HG02884 (cell line): ENCODE results near the gene PRELID1.
A peak's percentile ranks its signal among the peaks of the same experiment; 100 is the strongest.
"Not testable (repeated sequence)": the region's sequence is repeated elsewhere in the genome, so short reads cannot be mapped to it uniquely, and the experiment has no call there.

Experiments used
- ATAC-seq: cut with Tn5 transposase; IDR thresholded peaks from one replicate; pipeline ENCODE4 v1.9.1; 2021; ENCODE audit warnings: mild to moderate bottlenecking, moderate library complexity; ENCODE audit not compliant: unreplicated experiment

Gene PRELID1, protein sequence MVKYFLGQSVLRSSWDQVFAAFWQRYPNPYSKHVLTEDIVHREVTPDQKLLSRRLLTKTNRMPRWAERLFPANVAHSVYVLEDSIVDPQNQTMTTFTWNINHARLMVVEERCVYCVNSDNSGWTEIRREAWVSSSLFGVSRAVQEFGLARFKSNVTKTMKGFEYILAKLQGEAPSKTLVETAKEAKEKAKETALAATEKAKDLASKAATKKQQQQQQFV

DNA sequence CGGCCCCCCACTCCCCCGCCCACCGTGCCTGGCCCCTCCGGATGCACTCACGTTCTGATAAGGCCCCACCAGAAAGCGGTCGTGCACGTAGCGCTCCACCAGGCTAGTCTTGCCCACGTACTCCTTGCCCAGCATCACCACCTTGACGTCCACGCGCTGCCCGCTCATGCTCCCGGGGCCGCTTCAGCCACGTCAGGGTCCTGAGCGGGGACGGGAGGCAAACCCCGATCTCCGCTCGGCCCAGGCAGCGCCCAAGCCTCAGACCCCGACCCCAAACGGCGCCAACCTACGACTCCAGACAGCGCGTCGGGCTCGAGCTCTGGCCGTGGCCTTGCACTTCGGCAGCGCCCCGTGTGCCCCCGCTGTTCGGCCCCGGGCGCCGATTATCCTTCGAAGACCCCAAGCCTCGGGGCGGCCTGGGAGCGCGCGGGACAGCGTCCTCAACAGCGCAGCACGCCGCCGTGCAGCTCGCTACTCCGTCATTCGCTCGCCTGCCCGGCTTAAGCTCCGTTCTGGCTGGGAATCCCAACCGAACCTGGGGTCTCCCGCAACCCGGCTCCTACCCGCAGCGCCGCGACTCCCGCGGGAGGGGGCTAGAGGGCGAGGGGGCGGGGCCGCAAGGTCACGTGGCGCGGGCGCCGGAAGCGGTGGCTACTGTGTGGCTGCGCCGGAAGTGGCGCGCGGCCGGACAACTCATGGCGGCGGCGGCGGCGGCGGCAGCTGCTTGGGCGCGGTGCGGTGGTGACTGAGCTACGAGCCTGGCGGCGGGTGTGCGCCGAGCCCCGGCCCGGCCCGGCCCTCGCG lies at the start of gene PRELID1, which contains the start of gene RAB24:
PRELID1 (plus strand) TSS at position 679 of the 804 bp plus-strand sequence. CDS start 187 bp downstream, outside the sequence.
RAB24 (minus strand) TSS at position 599 of the 804 bp plus-strand sequence; CDS start at position 168, 431 bp downstream.
- peak; percentile 55 for ATAC-seq

DNA sequence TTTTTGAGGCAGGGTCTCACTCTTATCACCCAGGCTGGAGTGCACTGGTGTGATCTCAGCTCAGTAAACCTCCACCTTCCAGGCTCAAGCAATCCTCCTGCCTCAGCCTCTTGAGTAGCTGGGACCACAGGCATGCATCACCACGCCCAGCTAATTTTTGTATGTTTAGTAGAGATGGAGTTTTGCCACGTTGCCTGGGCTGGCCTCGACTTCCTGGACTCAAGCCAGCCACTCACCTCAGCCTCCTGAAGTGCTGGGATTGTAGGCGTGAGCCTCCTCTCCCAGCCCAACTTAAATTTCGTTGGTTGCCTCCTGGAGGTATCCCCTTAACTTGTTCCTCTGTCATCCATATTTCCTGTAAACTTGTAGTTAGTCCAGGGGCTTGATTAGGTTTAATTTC lies 47.3 kb upstream of the PRELID1 start:
- ATAC-seq = no peak

DNA sequence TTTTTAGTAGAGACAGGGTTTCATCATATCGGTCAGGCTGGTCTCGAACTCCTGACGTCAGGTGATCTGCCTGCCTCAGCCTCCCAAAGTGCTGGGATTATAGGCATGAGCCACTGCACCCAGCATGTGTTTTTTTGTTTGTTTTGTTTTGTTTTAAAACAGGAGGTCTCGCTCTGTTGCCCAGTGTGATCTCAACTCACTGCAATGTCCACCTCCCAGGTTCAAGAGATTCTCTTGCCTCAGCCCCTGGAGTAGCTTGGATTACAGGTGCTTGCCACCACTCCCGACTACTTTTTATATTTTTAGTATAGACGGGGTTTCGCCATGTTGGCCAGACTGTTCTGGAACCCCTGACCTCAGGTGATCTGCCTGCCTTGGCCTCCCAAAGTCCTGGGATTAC lies 44.9 kb upstream of the PRELID1 start:
- ATAC-seq = not testable (repeated sequence)

DNA sequence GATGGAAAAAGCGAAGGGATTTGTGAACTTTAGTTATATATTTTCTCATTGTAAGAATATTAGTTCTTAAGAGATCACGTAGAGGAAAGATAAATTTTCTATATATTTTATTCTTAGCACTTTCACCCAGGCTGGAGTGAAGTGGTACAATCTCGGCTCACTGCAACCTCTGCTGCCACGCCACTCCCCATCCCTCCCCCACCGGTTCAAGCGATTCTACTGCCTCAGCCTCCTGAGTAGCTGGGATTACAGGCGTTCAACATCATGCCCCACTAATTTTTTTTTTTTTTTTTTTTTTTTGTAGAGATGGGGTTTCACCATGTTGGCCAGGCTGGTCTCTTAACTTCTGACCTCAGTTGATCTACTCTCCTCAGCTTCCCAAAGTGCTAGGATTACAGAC lies 42.6 kb upstream of the PRELID1 start:
- no peak for ATAC-seq

DNA sequence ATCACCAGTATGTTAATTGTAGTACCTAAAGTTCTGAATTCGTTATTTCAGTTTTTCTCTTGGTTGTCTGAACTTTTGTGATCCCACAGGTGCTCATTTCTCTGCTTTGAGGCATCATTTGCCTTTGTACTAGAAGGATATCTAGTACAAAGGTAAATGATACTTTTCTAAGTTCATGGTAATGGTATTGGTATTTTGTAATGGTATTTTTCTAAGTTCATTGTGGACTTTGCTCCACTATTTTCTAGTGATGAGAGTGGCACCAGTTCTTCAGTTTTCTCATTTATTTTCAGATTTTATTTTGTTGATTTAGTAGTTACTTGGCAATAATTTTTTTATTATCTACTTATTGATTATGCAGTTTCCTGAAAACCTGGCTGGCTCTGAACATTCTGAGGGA lies 42.1 kb upstream of the PRELID1 start:
- ATAC-seq = no peak

DNA sequence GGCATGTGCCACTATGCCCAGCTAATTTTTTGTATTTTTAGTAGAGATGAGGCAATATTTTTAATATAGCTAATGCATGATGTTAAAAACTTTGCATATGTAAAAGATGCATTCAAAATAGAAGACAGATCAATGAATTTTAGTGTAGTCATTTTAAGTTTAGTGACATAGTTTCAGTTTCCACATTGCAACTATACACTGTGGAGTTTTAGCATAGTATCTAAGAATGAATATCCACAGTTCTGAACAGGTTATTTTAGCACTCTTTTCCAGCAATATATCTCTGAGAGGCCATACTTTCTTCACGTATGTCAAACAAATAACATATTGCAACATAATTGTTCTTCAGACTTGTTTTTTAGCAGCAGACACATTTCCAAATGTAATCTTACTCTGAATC lies 39.4 kb upstream of the PRELID1 start:
- no peak for ATAC-seq

DNA sequence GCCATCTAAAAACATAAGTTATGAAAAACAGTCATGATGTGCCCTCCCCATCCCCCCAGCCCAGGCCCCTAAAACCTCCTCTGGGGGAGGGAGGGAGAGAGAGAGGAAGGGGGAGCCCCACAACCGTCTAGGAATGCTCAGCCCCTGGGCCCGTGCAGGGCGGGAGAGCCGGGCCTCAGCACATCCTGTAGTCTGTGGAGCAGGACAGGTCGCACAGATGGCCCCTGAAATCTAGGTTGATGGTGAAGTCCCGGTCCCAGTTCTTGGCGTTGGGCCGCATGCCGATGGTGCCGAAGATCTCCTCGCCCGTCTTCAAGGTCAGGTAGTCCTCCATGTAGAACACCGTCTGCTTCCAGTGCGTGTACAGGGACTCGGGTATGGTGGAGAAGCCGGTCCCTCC lies 38.2 kb upstream of the PRELID1 start:
- no peak for ATAC-seq

DNA sequence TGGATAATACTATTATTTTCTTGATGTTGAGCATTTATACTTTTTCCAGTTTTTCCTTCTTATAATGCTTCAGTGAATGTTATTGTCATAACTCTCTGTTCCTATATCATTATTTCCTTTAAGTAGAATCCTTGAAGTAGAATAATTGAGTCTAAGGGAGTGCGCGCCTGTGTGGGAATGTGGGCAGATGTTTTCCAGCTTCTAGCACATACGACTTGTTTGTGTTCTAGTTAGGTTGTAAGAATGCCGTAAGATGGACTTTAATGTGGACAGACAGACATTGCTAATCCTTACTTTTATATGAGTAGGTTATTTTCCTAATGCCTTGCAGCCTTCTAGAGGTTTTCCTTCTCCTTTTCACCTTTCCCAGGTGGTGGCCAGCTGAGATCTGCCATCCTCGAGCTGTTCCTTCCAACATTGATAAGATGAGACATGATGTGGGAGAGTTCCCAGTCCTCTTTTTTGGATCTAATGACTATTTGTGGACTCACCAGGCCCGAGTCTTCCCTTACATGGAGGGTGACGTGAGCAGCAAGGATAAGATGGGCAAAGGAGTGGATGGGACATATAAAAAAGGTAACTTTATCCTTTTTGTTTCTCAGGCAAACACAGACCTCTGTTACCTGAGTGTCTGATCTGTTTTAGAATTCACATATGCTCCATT lies 34.2 kb upstream of the PRELID1 start:
- ATAC-seq = no peak

DNA sequence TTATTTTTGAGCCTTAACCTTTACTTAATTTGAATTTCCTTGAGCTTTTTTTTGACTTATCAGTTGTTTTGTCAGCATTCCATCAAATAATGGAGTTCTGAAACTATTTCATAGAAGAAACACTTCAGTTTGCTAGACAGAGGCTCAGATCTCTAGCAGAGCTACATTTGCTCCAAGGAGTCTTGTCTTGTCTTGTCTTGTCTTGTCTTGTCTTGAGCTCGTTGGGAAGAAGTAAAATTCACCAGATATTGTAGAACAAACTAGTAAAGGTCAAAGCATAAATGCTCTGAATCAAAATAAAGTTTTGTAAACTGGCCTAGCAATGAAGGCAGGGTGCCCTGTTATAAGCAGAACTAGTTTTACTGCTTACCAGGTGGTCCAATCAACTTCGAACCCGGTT lies 33.6 kb upstream of the PRELID1 start:
- ATAC-seq = no peak

DNA sequence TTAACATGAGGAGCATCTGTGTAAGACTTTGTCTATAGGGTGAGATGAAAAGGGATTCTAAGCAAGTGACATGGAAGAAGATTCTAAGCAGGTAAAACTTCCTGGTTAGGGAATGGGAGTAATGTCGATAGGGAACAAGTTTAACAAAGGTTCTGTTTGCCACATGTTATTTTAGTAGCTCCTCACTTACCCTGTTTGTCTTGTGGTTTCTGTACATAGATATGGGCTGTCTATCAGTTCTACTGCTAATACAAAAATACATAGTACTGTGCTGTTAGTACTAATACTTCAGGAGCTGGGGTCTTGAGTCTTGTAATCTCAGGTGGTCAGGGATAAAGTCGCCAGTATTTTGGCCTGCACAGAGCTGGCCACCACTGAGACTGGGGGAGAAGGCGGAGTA lies 32.9 kb upstream of the PRELID1 start:
- no peak for ATAC-seq

DNA sequence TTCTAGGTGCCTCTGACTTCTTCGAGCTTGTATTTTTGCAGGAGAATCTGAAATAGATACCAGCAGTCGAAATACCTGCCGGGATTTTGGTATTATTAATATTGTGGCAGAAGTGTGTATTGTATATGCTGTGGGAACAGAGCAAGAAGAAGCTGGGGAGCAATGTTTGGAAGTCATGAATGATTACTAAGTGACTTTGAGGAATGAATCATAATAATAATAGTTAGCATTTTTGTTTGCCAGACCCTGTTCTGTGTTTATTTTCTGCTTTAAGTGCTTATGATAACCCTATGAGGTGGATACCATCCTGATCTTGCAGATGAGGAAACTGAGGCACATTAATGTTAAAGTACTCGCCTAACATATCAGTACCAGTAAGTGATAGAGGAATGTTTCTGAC lies 32.5 kb upstream of the PRELID1 start:
- no peak for ATAC-seq

DNA sequence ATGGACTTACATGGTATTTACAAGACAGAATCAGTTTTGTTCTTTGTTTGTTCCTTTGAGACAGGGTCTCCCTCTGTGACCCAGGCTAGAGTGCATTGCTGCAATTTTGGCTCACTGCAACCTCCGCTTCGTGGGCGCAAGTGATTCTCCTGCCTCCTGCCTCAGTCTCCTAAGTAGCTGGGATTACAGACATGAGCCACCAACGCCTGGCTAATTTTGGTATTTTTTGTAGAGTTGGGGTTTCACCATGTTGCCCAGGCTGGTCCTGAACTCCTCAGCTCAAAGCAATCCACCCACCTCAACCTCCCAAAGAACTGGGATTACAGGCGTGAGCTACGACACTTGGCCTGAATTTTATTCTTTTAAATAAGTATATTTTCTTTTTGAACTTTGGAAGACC lies 27.7 kb upstream of the PRELID1 start:
- no peak for ATAC-seq

DNA sequence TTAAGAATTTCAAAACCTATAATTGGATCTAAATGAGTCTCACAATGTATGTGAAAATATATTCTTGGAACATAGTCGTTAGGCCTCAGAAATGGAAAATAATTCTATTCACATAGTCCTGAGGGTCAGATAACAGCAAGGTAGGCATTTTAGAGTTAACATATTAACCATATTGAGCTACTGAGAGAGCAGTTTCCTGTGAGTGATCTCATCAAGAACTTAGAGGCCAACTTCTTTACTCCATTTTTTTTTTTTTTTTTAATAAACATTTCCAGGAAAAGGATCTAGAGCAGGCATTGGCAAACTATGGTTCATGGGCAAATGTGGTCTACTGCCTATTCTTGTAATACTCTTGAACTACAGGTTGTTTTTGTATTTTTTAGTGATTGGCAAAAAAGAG lies 26.7 kb upstream of the PRELID1 start:
- no peak for ATAC-seq

DNA sequence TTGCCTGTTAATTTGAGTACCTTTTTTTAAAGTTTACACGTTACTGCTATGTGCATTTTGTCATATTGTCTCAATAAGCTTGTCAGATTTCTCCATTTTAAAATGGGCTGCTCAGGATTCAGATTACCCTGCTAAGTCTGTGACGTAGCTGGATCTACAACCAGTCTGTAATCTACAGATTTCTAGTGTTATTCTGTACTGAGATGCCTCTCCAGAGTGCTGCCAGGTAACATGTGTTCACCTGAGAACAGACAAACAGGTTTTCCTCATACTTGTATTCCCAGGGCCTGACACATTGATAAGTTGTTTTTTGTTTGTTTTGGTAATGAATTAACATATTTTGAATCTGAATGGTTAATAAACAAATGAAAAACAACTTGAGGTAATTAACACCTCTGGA lies 15.4 kb upstream of the PRELID1 start:
- no peak for ATAC-seq

DNA sequence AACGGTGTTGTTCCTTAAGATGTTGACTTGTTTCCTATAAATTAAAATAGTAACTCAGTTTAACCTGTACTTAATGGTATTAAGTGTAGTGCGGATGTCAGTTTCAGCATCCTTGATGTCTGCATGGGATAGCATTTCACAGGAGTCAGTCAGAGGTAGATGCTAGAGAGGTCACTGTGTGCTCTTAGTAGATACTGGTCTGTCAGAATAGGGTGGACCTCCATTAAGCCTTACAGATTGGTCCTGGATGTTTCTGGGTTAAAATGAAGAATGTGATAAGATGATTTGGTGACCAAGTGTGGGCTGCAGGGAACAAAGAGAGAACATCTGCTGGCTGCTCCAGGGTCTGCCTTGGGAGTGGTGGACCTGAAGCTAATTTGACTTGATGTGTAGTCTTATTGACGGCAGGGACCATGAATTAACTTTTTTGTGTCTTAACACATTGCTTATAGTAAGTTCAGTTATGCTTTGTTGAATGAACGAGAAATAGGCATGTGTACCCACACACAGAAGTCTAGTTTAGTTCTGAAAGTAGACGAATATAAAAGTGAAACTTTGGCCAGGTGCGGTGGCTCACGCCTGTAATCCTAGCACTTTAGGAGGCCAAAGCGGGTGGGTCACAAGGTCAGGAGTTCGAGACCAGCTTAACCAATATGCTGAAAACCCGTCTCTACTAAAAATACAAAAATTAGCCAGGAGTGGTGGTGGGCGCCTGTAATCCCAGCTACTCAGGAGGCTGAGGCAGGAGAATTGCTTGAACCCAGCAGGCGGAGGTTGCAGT lies 12.6 kb upstream of the PRELID1 start:
- no peak for ATAC-seq

DNA sequence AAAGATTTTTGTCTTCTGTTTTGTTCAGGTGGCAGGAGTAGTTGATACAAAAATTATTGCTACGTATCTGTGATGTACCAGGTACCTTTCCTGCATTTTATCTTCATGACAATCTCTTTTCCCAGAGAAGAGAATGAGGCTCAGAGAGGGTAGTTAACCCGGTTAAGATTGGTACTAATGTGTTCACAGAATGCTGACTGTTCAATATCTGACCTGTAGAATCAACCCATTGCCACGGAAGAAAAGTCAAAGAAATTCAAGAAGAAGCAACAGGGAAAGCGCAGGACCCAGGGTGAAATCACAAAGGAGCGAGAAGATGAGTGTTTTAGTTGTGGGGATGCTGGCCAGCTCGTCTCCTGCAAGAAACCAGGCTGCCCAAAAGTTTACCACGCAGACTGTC lies 11.9 kb upstream of the PRELID1 start:
- no peak for ATAC-seq

DNA sequence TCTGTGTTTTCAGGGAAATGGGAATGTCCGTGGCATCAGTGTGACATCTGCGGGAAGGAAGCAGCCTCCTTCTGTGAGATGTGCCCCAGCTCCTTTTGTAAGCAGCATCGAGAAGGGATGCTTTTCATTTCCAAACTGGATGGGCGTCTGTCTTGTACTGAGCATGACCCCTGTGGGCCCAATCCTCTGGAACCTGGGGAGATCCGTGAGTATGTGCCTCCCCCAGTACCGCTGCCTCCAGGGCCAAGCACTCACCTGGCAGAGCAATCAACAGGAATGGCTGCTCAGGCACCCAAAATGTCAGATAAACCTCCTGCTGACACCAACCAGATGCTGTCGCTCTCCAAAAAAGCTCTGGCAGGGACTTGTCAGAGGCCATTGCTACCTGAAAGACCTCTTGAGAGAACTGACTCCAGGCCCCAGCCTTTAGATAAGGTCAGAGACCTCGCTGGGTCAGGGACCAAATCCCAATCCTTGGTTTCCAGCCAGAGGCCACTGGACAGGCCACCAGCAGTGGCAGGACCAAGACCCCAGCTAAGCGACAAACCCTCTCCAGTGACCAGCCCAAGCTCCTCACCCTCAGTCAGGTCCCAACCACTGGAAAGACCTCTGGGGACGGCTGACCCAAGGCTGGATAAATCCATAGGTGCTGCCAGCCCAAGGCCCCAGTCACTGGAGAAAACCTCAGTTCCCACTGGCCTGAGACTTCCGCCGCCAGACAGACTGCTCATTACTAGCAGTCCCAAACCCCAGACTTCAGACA lies 9.6 kb upstream of the PRELID1 start:
- ATAC-seq = no peak

DNA sequence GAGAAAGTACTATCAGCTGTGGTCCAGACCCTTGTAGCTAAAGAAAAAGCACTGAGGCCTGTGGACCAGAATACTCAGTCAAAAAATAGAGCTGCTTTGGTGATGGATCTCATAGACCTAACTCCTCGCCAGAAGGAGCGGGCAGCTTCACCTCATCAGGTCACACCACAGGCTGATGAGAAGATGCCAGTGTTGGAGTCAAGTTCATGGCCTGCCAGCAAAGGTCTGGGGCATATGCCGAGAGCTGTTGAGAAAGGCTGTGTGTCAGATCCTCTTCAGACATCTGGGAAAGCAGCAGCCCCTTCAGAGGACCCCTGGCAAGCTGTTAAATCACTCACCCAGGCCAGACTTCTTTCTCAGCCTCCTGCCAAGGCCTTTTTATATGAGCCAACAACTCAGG lies 9.0 kb upstream of the PRELID1 start:
- no peak for ATAC-seq

DNA sequence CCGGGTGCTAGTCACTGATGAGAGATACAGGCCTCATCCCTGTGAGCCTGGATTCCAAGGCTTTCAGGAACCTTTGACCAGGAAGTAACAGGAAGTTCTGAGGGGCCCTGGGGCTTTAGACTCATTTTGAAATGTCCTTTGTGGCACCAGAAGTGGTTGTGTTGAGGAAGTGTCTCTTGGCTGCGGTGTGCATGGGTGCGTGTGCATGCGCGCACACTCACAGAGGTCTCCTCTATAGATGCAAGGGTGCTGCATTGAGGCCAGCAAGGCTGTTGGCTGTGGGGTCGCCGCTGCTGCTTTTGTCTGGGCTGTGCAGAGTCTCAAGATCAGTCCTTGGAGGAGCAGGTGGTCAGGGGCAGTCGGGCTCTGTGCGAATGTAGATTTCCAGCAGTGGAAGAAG lies 7.7 kb upstream of the PRELID1 start:
- ATAC-seq = no peak

DNA sequence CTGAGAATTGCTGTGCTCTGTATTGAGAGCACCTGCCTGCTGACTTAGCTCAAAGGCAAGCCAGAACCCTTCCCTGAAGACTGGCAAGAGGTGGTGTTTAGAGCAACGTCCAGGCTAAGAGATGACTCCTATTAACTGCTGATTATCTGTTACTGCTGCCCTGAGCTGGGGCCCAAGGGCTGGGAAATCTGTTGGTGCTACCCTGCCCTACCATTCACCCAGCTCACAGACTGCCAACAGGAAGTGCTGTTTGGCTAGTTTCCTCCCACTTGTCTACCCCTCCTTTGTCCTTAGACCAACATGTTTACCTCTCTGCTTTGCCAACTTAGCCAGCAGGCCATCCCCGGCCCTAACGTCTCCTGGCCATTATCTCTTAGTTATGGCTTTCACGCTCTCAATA lies 7.0 kb upstream of the PRELID1 start:
- ATAC-seq = no peak
